ENCODE results near the gene PLA2G5.
"Not testable (repeated sequence)": the region's sequence is repeated elsewhere in the genome, so short reads cannot be mapped to it uniquely, and the experiment has no call there.

PLA2G5 gene

GRCh38 chr1:20123722-20124455 lies 53.9 kb downstream of the PLA2G5 start:
- DNase-seq, result no peak

- DNase-seq, result no peak
These were observed 54.6 kb downstream of the PLA2G5 start for GRCh38 chr1:20124456-20125057.

GRCh38 chr1:20125100-20125499 lies 55.1 kb downstream of the PLA2G5 start:
- no peak for DNase-seq

- no peak for DNase-seq
These were observed 56.2 kb downstream of the PLA2G5 start for GRCh38 chr1:20126041-20126805.

- no peak for DNase-seq
These were observed 56.9 kb downstream of the PLA2G5 start for GRCh38 chr1:20126806-20127440.

- DNase-seq, result not testable (repeated sequence)
These were observed 60.5 kb downstream of the PLA2G5 start for GRCh38 chr1:20130518-20130917.

- DNase-seq, result no peak
These were observed 65.0 kb downstream of the PLA2G5 start for GRCh38 chr1:20134995-20135394.

- no peak for DNase-seq
These were observed 66.3 kb downstream of the PLA2G5 start for GRCh38 chr1:20136249-20136648.

GRCh38 chr1:20137055-20137454 lies 67.1 kb downstream of the PLA2G5 start:
- DNase-seq, result no peak

- DNase-seq, result no peak
These were observed 67.6 kb downstream of the PLA2G5 start for GRCh38 chr1:20137604-20138003.

- DNase-seq, result no peak
These were observed 68.4 kb downstream of the PLA2G5 start for GRCh38 chr1:20138346-20138745.

- DNase-seq, result no peak
These were observed 69.1 kb downstream of the PLA2G5 start, which contains the start of gene PLA2G2F for GRCh38 chr1:20138961-20139550. Gene PLA2G2F (plus strand): TSS chr1:20139323. CDS start chr1:20139428, 105 bp downstream.

GRCh38 chr1:20139776-20140612 lies 70.0 kb downstream of the PLA2G5 start:
- DNase-seq, result no peak

- no peak for DNase-seq
These were observed 71.0 kb downstream of the PLA2G5 start for GRCh38 chr1:20141001-20141400.

GRCh38 chr1:20141466-20141865 lies 71.5 kb downstream of the PLA2G5 start:
- no peak for DNase-seq

Measured in activated CD4-positive, alpha-beta T cell treated with anti-CD3 and anti-CD28 coated beads for 1 hour (primary cell).